Hematopoietic multipotent progenitor cell treated with erythropoietin and hydrocortisone succinate and interleukin-3 and kit ligand, for 15 days (in vitro differentiated cells): ENCODE measurements around the gene SCUBE2.
A peak's percentile ranks its signal among the peaks of the same experiment; 100 is the strongest.
"Not testable (repeated sequence)": the region's sequence is repeated elsewhere in the genome, so short reads cannot be mapped to it uniquely, and the experiment has no call there.

Source experiments
- DNase-seq: peaks from one replicate; pipeline ENCODE4 v3.0.0-alpha.2; 2015; ENCODE audit warnings: low spot score

SCUBE2 gene

GRCh38 chr11:9042488-9042887 lies 48.9 kb downstream of the SCUBE2 start:
- no peak for DNase-seq

- DNase-seq: no peak
These were observed 49.7 kb downstream of the SCUBE2 start for GRCh38 chr11:9041747-9042146.

GRCh38 chr11:9040410-9040809 lies 51.0 kb downstream of the SCUBE2 start:
- no peak for DNase-seq

DNA sequence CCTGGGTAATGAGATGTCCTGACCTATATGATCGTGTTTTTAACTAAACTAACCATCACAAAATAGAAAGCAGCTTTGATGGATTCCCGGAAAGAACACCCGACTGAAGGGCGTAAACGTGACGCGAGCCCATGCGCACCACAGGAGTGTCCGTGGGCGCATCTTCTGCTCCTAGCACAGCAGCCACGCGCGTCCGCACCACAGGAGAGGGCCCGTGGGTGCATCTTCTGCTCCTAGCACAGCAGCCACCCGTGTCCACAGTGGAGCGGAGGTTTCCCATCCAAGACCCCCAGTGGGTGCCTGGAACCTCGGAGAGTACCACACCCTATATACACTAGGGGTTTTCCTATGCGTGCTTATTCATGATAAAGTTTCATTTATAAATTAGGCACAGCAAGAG lies 51.5 kb downstream of the SCUBE2 start:
- DNase-seq: no peak

GRCh38 chr11:9039198-9039597 lies 52.2 kb downstream of the SCUBE2 start:
- DNase-seq: no peak

- DNase-seq: no peak
These were observed 52.9 kb downstream of the SCUBE2 start for GRCh38 chr11:9038541-9038940.

DNA sequence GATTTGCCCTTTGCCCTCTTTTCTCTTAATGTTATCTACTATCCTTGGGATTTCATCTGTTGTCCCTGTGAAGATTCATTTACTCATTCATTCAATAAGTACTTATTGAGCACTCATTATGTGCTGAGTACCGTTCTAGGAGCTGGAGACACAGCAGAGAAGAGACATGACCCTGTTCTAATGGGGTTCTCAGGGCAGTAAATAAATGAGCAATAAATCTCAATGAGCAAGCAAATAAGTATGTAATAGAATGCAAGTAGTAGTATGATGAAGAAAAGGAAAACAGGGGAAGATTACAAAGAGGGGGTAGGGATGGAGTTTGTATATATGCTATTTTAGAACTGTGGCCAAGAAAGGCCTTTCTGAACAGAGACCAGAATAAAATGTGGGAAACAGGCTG lies 53.4 kb downstream of the SCUBE2 start:
- DNase-seq: no peak

DNA sequence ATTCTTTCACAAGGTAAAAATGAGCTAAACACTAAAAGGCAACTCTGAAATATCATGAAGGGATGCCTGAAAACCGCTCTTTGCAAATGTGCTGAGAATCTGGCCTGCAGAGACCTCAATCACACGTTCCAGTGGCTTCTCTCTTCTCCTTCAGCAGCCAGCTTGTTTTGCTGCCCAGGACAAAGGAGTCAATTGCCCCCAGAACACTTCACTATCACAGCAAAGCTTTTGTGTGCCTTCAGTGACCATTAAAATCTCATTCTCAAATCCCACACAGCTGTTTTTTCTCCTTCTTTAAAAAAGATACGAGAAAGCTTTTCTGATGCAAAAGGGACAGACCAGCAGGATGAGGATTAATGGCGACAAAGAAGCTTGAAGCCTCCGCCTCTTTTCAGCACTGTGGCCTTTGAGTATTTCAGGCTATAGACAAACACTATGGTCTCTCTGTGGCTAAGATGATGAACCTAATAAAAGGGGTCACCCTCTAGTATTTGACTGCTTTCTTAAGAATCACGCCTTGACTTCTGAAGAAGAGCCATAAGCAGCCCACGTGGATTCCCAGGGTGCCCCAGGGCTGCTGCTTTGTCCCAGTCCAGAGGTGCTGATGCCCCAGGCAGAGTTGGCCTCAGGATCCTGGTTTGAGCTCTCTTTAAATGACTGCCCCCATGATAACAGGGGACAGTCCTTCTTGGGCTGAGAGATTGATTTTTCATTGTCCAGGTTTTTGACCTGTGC lies 54.2 kb downstream of the SCUBE2 start:
- no peak for DNase-seq

- DNase-seq: no peak
These were observed 60.8 kb downstream of the SCUBE2 start for GRCh38 chr11:9030601-9031000.

GRCh38 chr11:9029422-9029821 lies 62.0 kb downstream of the SCUBE2 start:
- DNase-seq: no peak

GRCh38 chr11:9028581-9028980 lies 62.8 kb downstream of the SCUBE2 start:
- no peak for DNase-seq

GRCh38 chr11:9025101-9025850 lies 66.1 kb downstream of the SCUBE2 start:
- no peak for DNase-seq

DNA sequence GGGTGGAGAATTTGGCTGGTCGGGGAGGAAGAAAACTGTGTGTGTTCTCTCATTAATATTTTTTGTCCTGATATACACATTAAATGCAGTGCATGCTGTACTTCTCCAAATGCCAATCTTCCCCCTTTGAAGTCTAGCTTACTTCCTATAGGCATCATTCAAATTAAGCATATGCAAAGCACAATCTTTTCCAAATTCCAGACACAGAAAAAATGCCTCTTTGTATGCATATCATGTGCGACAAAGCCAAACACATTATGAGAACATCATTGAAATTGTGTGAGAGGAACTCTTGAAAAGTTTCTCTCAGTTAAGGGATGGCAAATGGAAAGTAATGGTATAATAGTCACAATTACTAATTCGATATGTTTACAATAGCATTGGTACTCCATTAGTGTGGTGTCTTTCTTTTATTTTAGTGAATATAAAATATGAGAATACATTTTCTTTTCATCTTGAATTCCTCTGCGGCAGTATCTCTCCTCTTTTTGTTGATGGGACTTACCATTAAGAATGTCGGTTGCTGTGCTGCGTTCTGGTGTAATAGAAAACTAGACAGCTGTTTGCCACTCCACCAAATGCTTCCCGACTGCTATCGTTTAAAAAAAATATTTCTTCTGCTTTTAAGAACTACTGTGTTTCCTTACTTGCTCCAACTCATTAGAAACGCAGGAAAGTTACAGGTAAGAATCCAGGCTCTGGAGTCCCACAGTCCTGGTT lies 68.3 kb downstream of the SCUBE2 start:
- DNase-seq: no peak

GRCh38 chr11:9020916-9021315 lies 70.5 kb downstream of the SCUBE2 start:
- no peak for DNase-seq

GRCh38 chr11:9019861-9020260 lies 71.5 kb downstream of the SCUBE2 start:
- no peak for DNase-seq

DNA sequence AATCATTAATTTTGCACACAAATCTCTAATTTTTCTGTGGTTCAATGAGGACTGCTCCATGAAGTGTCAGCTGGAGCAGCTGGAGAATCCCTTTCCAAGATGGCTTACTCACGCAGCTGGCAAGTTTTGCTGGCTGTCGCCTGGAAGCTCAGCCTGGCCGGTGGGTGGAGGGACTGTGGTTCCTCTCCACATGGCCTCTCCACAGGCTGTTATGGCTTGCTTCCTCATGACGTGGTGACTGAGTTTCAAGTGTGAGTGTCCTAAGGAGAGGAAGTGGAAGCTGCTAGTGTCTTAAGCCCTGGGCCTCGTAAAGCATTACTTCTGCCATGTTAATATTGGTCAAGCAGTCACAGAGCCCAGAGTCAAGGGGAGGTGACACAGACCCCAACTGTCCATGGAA lies 73.6 kb downstream of the SCUBE2 start:
- DNase-seq: no peak

DNA sequence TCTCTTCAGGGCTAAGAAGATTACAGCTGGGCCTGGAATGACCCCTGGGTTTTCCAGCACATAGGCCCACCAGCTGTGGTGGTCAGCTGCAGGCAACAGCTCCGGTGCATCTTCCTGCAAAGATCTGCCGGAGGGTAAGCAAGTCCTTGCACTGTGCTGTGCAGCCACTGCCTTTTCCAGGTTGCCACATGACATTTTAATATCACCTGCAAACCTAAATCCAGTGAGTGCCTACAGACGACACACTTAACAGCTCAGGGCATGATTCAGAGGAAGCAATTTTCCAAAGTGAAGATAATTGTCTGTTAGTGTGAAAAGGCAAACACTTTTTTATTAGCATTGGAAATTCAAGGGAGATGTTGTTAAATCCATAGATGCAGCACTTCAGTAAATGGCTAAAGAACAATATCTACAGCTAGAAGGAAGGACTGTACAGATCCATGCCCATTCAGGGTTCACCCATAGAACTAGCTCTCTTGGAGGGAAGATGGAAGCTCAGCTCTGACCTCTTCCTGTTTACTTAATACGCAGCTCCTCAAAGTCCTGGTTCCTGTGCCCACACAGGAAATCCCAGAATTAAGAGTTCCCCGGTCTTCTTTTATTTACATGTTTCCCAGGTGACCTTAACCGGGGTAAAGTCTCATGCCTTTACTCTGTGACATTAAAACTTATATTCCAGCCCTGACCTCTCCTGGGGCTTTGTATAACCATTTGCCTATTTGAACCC lies 74.3 kb downstream of the SCUBE2 start:
- DNase-seq: no peak

GRCh38 chr11:9015677-9016076 lies 75.7 kb downstream of the SCUBE2 start:
- DNase-seq: peak; percentile 77

GRCh38 chr11:9014826-9015225 lies 76.6 kb downstream of the SCUBE2 start:
- no peak for DNase-seq

DNA sequence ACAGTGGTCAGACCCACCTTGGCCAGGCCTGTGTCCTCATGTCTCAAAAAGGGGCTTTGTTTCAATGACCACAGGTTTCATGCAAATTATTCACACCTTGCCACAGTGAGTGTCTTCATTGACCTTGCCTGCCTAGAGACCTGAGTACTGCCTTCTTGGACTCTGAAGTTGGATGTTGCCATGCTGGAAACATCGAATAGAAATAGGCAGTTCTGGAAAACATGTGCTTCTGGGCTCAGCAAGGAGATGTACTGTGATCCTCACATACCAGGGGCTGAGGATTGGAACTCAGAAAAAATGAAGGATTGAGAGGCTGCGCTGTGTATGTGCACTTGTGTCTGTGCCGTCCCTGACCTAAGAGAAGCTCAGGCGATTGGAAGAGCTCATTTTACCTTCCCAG lies 78.0 kb downstream of the SCUBE2 start:
- no peak for DNase-seq

DNA sequence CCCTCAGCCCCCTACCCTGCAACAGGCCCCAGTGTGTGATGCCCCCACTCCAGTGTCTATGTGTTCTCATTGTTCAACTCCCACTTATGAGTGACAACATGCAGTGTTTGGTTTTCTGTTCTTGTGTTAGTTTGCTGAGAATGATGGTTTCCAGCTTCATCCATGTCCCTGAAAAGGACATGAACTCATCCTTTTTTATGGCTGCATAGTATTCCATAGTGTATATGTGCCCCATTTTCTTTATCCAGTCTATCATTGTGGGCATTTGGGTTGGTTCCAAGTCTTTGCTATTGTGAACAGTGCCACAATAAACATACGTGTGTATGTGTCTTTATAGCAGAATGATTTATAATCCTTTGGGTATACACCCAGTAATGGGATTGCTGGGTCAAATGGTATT lies 81.9 kb downstream of the SCUBE2 start:
- DNase-seq: not testable (repeated sequence)

- no peak for DNase-seq
These were observed 82.7 kb downstream of the SCUBE2 start for GRCh38 chr11:9008661-9009060.
